ENCODE data around the gene ALKBH4. TPM values are rescaled to one million over a fixed set of nuclear protein-coding genes. Genes with fewer than 3 reads are reported as not detected.

The ALKBH4 gene
- total RNA-seq, 1 donor from 2014 or later: 8.3 TPM

DNA sequence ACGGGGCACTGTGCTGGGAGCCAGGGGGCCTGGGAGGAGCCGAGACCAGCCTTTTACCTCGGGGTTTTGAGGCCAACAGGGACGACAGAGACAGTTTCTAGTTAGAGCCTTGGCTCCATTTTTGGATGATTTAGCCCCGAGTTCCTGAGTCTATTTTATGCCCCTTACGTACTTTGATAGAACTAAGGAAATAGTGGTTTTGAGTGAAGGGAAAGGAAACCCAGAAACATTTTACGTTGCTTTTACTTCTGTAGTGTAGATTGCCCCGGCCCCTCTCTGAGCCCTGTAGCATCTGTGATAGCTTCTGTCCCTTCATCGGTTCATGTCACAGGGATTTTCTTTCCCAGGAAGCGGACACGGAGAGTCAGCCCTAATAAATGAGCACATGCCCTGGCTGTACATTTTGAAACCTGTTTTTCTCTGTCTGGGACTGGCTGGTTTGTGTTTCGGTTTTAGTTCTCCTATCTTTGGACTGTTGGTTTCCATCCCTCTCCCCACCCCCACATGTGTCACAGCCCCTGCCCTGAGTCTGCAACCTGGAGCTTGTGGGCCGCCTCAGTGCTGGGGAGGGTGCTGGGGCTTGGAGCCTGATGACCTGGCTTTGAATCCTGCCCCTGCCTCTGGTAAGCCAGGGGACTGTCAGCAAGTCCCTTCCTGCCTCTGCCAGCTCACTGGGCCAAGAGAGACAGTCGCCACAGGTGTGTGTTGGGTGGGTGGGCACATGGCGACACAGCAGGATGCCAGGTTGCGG lies 38.2 kb downstream of the ALKBH4 start:
- TF ChIP-seq, protein P1, sequence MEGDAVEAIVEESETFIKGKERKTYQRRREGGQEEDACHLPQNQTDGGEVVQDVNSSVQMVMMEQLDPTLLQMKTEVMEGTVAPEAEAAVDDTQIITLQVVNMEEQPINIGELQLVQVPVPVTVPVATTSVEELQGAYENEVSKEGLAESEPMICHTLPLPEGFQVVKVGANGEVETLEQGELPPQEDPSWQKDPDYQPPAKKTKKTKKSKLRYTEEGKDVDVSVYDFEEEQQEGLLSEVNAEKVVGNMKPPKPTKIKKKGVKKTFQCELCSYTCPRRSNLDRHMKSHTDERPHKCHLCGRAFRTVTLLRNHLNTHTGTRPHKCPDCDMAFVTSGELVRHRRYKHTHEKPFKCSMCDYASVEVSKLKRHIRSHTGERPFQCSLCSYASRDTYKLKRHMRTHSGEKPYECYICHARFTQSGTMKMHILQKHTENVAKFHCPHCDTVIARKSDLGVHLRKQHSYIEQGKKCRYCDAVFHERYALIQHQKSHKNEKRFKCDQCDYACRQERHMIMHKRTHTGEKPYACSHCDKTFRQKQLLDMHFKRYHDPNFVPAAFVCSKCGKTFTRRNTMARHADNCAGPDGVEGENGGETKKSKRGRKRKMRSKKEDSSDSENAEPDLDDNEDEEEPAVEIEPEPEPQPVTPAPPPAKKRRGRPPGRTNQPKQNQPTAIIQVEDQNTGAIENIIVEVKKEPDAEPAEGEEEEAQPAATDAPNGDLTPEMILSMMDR (IDR thresholded peaks at IDR 0.05): no peak
- no peak for TF ChIP-seq POLR2AphosphoS5 (IDR thresholded peaks at IDR 0.05; ENCODE audit: insufficient read depth in 1 of 2, low read depth in 1 of 2)
- no peak for TF ChIP-seq POLR2A (IDR thresholded peaks at IDR 0.05)
- Histone ChIP-seq H3K4me1 (peaks cover 16% of the 10 kb centered on the region), H3K27me3 (no peaks in the 10 kb centered on the region), H3K9me3 (no peaks in the 10 kb centered on the region), H3K27ac (peak overlapping the region; percentile 42), H3K36me3 (peaks cover 3 to 30% of the 10 kb centered on the region in 2 donors), H3K4me3 (no peak overlapping the region)
- no peak for DNase-seq (ENCODE audit: extremely low spot score in 2 of 2)
- intact Hi-C loops (cut with DNase I): no loop called here

DNA sequence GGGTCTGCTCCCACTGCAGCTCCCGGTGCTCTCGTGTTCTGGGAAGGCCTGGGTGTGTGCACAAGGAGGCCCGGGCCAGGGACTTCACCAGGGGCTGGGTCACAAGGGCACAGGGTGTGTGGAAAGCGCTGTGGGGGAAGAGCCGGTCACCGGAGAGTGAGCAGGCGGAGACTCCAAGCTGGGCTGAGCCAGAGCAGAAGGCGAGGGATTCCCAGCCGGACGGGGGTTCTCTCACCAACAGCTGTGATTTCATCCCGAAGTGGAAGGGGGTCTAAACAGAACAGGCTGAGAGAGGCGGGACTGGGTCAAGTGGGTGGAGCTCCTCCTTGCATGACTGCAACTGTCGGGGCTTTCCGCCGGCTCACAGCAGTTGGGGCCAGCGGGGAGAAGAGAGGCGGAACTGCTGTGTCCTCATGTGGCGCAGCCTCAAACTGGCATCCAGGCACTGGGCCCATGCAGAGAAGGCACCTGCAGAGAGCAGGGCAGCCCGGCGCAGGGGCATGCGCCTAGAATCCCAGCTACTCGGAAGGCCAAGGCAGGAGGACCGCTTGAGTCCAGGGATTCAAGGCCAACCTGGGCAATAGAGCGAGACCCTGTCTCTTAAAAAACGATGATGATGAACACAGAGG lies 38.9 kb downstream of the ALKBH4 start:
- Histone ChIP-seq H3K27ac (peak overlapping the region; percentile 42), H3K9me3 (no peaks in the 10 kb centered on the region), H3K4me3 (no peak overlapping the region), H3K36me3 (peaks cover 3 to 37% of the 10 kb centered on the region in 2 donors), H3K4me1 (peaks cover 9% of the 10 kb centered on the region), H3K27me3 (no peaks in the 10 kb centered on the region)
- DNase-seq (ENCODE audit: extremely low spot score in 2 of 2): no peak
- no peak for TF ChIP-seq POLR2A (IDR thresholded peaks at IDR 0.05)
- peak in 1 of 2 donors; percentile 43 for TF ChIP-seq POLR2AphosphoS5 (IDR thresholded peaks at IDR 0.05; ENCODE audit: insufficient read depth in 1 of 2, low read depth in 1 of 2)
- intact Hi-C loops (cut with DNase I): no loop called here

DNA sequence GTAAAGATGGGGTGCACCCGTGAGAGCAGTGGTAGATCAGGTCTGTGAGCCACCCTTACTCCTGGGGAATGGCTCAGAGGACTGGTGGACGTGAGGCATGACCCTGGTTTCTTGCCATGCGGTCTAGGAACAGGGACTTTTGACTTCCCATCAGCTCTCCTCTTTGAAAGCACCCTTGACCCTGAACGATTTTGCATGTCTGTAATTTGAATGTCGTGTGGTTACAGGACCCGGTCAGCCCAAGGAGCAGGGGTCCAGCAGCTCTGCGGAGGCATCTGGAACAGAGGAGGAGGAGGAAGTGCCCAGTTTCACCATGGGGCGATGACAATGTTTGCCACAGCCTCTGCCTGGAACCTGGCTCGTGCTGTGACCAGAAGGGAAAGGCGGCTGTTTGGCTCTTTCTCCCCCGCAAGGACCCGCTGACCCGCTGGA lies 39.9 kb downstream of the ALKBH4 start:
- Histone ChIP-seq H3K27ac (no peak overlapping the region), H3K27me3 (no peaks in the 10 kb centered on the region), H3K4me1 (no peaks in the 10 kb centered on the region), H3K36me3 (peaks cover 3 to 39% of the 10 kb centered on the region in 2 donors), H3K4me3 (no peak overlapping the region), H3K9me3 (no peaks in the 10 kb centered on the region)
- intact Hi-C loops (cut with DNase I): no loop called here
- TF ChIP-seq POLR2A (IDR thresholded peaks at IDR 0.05) (no peak), POLR2AphosphoS5 (IDR thresholded peaks at IDR 0.05; ENCODE audit: insufficient read depth in 1 of 2, low read depth in 1 of 2) (no peak)
- TF ChIP-seq, protein P1 (IDR thresholded peaks at IDR 0.05): no peak
- no peak for DNase-seq (ENCODE audit: extremely low spot score in 2 of 2)

DNA sequence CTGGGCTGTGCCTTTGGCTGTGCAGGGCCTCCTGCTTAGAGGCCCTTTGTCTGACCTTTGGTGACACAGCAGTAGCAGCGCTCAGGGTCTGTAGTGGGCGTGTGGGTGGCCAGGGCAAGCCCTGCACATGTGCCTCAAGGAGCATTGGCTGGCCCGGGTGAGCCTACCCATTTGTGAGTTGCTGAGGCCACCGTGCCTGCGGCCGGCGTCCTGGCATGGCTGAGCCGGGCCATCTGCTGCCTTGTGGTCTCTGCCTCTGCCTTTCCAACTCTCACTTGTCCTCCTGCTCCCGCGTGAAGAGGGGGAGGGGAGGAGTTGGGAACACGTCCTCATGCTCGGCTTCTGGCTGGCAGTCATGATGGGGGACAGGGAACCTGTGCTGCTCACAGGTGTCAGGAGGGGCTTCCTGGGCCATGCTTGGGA lies 40.5 kb downstream of the ALKBH4 start:
- H3K4me1 ChIP-seq: no peaks in the 10 kb centered on the region
- intact Hi-C loops (cut with DNase I): no loop called here
- no peaks in the 10 kb centered on the region for H3K9me3 ChIP-seq
- H3K4me3 ChIP-seq: no peak overlapping the region
- DNase-seq (ENCODE audit: extremely low spot score in 2 of 2): no peak
- no peaks in the 10 kb centered on the region for H3K27me3 ChIP-seq
- H3K27ac ChIP-seq: no peak overlapping the region
- no peak for TF ChIP-seq POLR2A (IDR thresholded peaks at IDR 0.05)
- TF ChIP-seq, protein P1 (IDR thresholded peaks at IDR 0.05): no peak
- TF ChIP-seq POLR2AphosphoS5 (IDR thresholded peaks at IDR 0.05; ENCODE audit: insufficient read depth in 1 of 2, low read depth in 1 of 2): no peak
- peaks cover 3 to 39% of the 10 kb centered on the region in 2 donors for H3K36me3 ChIP-seq

DNA sequence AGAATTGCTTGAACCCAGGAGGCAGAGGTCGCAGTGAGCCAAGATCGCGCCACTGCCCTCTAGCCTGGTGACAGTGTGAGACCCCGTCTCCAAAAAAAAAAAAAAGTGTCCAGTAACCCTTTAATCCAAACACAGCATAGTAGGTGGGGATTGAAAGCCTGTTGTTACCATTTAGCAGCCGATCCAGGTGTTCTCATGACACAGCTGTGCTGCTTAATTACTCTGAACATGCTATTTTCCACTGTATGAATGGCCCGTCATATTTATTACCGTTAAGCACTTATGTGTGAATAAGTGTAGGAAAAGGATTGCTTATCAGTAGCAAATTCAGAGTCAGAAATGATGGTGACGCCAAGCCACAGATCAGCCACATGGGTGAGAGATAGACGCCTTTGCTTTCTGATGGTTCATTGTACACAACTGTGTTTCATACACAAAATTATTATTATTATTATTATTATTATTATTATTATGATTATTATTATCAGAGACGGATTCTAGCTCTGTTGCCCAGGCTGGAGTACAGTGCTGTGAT lies 42.9 kb downstream of the ALKBH4 start:
- no peak for TF ChIP-seq POLR2A (IDR thresholded peaks at IDR 0.05)
- TF ChIP-seq, protein P1 (IDR thresholded peaks at IDR 0.05): no peak
- no peak for TF ChIP-seq POLR2AphosphoS5 (IDR thresholded peaks at IDR 0.05; ENCODE audit: insufficient read depth in 1 of 2, low read depth in 1 of 2)
- Histone ChIP-seq H3K36me3 (peaks cover 3 to 36% of the 10 kb centered on the region in 2 donors), H3K27me3 (no peaks in the 10 kb centered on the region), H3K9me3 (no peaks in the 10 kb centered on the region), H3K27ac (no peak overlapping the region), H3K4me3 (no peak overlapping the region), H3K4me1 (no peaks in the 10 kb centered on the region)
- DNase-seq (ENCODE audit: extremely low spot score in 2 of 2): no peak
- intact Hi-C loops (cut with DNase I): no loop called here
